Neural cell (in vitro differentiated cells): ENCODE data around the gene RNF181.

Experiments used
- CTCF ChIP-seq: fragments of 450-650 bp; IDR thresholded peaks from 2 replicates; pipeline ENCODE4 v1.5.1; 2014; ENCODE audit warnings: antibody characterized with exemption, mild to moderate bottlenecking, moderate library complexity; ENCODE audit not compliant: poor library complexity, severe bottlenecking
- EZH2 ChIP-seq: fragments of 200-600, 300-800 bp; shearing (Covaris generic), sonication (generic); IDR thresholded peaks from 2 replicates; pipeline ENCODE4 v1.6.1; 2014; ENCODE audit warnings: antibody characterized with exemption, low read length, borderline replicate concordance, mild to moderate bottlenecking; ENCODE audit not compliant: insufficient read depth, poor library complexity, severe bottlenecking

GRCh38 chr2:85600235-85600575 lies 4.7 kb downstream of the RNF181 start:
- TF ChIP-seq CTCF (no peak), EZH2 (no peak)
